ENCODE measurements around the gene IRF1.

GRCh38 chr5:132484391-132484725, 6.2 kb downstream of the IRF1 start:
- TF ChIP-seq CTCF (IDR thresholded peaks at IDR 0.05), result no peak
- no peak for TF ChIP-seq POLR2AphosphoS5 (IDR thresholded peaks at IDR 0.05)
- TF ChIP-seq POLR2A (IDR thresholded peaks at IDR 0.05), result no peak

Measured in transverse colon (tissue), 4 donors.